ENCODE measurements around the gene NGEF. TPM values are rescaled to one million over a fixed set of nuclear protein-coding genes. Genes with fewer than 3 reads are reported as not detected.

The NGEF gene
- total RNA-seq, 1 experiment from 2014 or later, result 1.9 TPM

GRCh38 chr2:232900811-232901735, 112.0 kb downstream of the NGEF start:
- no peaks in the 10 kb centered on the region for H3K23me2 ChIP-seq (ENCODE audit: insufficient read length, low read depth, low read length, poor library complexity, severe bottlenecking)
- peak overlapping the region in 1 of 2 experiments; percentile 35; a peak in 2 of 5 replicates for H3K4me3 Mint-ChIP-seq
- H2BK15ac ChIP-seq (ENCODE audit: low read depth, low read length), result no peak overlapping the region
- no peak overlapping the region for H2BK5ac ChIP-seq (ENCODE audit: insufficient read length, low read length)
- no peak overlapping the region for H3K27ac Mint-ChIP-seq
- H3K27me3 Mint-ChIP-seq (ENCODE audit: low read depth), result peaks cover 1% of the 10 kb centered on the region
- no peak overlapping the region for H2BK12ac ChIP-seq (ENCODE audit: insufficient read length, low read depth, low read length)
- no peak overlapping the region for H2AK5ac ChIP-seq (ENCODE audit: insufficient read length, low read length)
- H4K5ac ChIP-seq (ENCODE audit: insufficient read length, low read depth, low read length), result no peak overlapping the region
- H3K56ac ChIP-seq (ENCODE audit: insufficient read length, low read depth, low read length), result no peak overlapping the region
- H3K36me3 Mint-ChIP-seq (ENCODE audit: insufficient read depth in 1 of 3, low read depth in 3 of 3), result no peaks in the 10 kb centered on the region; a peak in 2 of 7 replicates
- H3K9me3 Mint-ChIP-seq, result peaks cover 2 to 9% of the 10 kb centered on the region in 2 experiments; a peak in 3 of 5 replicates
- no peak overlapping the region for H2BK120ac ChIP-seq (ENCODE audit: low read depth, low read length, poor library complexity, severe bottlenecking)
- H2AFZ ChIP-seq (ENCODE audit: low read length), result no peak overlapping the region
- TF ChIP-seq CTCF (conservative IDR thresholded peaks at IDR 0.05), result no peak
- H4K91ac ChIP-seq (ENCODE audit: insufficient read length, low read depth, low read length), result no peak overlapping the region
- H3K79me1 ChIP-seq (ENCODE audit: insufficient read depth, low read depth, low read length, poor library complexity, severe bottlenecking), result no peaks in the 10 kb centered on the region
- H3K9me3 ChIP-seq (ENCODE audit: control insufficient read depth, low read depth, low read length), result no peaks in the 10 kb centered on the region
- no peak overlapping the region for H3K4ac ChIP-seq (ENCODE audit: low read depth, low read length)
- peaks cover 11% of the 10 kb centered on the region; the same call in 1 of the 2 replicates for H3K27me3 ChIP-seq (ENCODE audit: insufficient read depth, low read length)
- no peaks in the 10 kb centered on the region; the same call in 1 of the 2 replicates for H3K4me1 ChIP-seq (ENCODE audit: insufficient read depth, low read length)
- peak overlapping the region; percentile 78 for H3K14ac ChIP-seq (ENCODE audit: insufficient read depth, low read length)
- H3T11ph ChIP-seq (ENCODE audit: low read length), result no peak overlapping the region
- DNase-seq, result peak; percentile 67
- H2BK20ac ChIP-seq (ENCODE audit: low read depth, low read length, poor library complexity, severe bottlenecking), result no peak overlapping the region
- H3K9ac ChIP-seq (ENCODE audit: extremely low read depth, insufficient read length, low read length), result no peak overlapping the region
- H3K4me1 Mint-ChIP-seq, result peaks cover 5 to 11% of the 10 kb centered on the region in 2 experiments
- no peak overlapping the region for H4K8ac ChIP-seq (replicated peaks; ENCODE audit: insufficient read length, low read depth, low read length)
- H3K4me2 ChIP-seq (ENCODE audit: insufficient read depth, insufficient read length, low read length), result peak overlapping the region; percentile 38
- no CpG with 5 or more reads among the region's 43 CpGs for WGBS (ENCODE audit: extremely low coverage, insufficient read length, low lambda C conversion rate)
- no peaks in the 10 kb centered on the region for H4K20me1 ChIP-seq (ENCODE audit: control insufficient read depth, insufficient read depth, insufficient read length)
- no peak overlapping the region for H3K18ac ChIP-seq (ENCODE audit: insufficient read length, low read depth, low read length)
- H3K79me2 ChIP-seq (ENCODE audit: insufficient read depth, low read length), result no peaks in the 10 kb centered on the region
- no peak overlapping the region for H3K23ac ChIP-seq (ENCODE audit: insufficient read length, low read depth, low read length)
- no peak overlapping the region for H3K27ac ChIP-seq (ENCODE audit: insufficient read length, low read depth, low read length)

Measured in H9 (cell line).